ENCODE results near the gene SEC61G.

SEC61G gene

DNA sequence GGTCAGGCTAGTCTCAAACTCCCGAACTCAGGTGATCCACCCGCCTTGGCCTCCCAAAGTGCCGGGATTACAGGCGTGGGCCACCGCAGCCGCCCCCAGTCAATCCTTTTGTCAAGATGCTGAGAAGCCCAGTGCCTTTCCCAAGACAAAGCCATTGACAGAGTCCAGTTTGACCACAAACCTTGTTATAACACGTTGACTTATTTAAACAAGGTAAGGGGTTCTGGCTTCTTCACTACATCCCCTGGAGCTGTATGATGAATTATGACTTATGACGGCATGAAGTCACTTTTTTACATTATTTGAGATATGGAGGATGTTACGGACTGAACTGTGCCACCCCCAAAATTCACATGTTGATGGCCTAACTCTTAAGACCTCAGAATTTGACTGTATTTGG is 5.8 kb upstream of the SEC61G start:
- DNase-seq (ENCODE audit: low read depth), result no peak

DNA sequence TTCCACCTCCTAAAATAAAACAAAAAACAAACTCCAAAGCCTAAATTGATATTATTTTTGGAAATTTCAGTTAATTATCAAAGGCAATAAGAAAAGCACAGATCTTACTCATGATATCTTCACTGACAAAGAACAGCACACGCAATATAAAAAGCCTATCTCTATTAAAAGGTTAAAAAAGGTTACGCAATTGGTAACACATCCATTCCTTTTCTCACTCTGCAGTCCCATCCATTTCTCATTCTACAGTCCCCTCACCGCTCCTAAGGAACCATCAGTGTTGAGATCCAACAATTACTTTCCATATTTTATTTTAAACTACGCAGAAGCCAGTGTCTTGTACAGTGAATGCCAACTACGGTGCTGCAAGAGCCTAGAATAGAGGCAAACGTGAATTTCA is 1.3 kb downstream of the SEC61G start:
- DNase-seq (ENCODE audit: low read depth), result no peak

DNA sequence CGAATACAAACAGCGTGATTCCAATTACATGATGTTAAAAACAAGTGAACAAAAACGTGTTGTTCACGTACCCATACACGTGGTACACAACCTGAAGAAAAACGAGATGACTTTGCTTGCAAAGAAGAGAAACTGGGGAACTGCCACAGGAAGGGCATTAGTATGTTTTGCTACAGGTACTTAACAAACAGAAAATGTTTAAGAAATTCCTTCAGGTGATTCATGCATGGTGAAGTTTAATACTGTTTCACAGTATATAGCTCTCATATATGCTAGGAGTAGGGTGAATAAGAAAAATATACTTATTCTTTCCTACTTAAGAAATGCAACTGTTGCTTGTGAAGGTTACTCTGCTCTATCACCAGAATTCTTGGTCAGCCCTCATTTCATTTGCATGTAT is 9.8 kb downstream of the SEC61G start:
- DNase-seq (ENCODE audit: low read depth), result no peak

DNA sequence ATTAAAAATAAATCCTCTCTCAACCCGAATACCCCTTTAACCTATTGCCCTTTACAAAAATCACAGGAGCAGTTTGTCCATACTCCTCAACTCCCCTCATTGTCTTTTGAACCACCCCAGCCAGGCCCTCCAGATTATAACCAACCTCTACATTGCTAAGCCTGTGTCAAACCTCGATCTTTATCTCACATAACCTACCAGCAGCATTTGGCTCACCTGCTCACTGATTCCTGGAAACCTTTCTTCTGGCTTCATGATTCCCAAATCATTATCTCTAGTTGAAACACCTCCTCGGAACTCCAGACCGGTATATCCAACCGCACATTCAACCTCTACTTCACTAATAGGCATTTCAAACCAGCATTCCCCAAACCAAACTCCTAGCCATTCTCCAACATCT is 11.8 kb downstream of the SEC61G start:
- DNase-seq (ENCODE audit: low read depth), result no peak

DNA sequence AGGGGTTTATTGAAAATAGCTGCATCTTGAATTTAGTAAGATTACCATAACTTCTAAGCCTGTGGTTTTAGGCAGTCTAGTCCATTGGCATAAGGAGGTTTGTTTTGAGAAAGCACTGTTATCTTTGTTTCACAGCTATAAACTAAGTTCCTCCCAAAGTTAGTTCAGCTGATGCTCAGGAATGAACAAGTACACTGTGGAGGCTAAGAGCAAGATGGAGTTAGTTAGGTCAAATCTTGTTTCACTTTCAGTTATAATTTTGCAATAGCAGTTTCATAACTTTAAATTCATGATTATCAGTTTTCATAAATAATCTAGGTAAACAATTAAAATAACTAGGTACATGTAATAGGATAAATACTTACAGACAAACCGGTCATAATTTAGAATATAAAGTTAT is 15.4 kb downstream of the SEC61G start:
- DNase-seq (ENCODE audit: low read depth), result no peak

DNA sequence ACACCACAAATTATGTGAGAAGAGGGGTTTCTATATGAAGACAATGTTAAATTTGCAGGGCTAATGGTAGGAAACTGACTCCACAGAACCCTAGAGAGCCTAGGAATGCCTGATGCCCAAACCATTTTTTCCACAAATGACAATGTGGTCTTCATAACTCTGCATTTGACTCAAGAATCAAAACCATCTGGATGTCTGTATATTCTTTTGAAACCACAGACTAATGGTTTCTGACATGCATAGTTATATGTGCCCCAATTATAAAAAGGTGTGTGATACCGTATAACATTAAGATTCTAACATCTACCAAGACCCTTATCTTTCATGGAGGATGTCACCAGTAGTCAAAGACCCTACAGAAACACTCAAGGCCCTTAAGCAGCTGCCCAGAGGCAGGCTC is 20.3 kb downstream of the SEC61G start:
- DNase-seq (ENCODE audit: low read depth), result no peak

DNA sequence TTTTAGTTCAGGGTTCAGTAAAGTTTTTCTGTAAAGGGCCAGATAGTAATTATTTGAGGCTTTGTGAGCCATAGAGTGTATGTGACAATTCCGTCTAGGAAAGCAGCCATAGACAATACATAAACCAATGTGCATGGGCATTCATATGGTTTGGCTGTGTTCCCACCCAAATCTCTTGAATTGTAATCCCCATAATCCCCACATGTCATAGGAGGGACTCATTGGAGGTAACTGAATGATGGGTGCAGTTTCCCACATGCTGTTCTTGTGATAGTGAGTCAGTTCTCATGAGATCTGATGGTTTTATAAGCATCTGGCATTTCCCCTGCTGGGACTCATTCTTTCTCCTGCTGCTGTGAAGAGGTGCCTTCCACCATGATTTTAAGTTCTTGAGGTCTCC is 29.9 kb downstream of the SEC61G start:
- no peak for DNase-seq (ENCODE audit: low read depth)

DNA sequence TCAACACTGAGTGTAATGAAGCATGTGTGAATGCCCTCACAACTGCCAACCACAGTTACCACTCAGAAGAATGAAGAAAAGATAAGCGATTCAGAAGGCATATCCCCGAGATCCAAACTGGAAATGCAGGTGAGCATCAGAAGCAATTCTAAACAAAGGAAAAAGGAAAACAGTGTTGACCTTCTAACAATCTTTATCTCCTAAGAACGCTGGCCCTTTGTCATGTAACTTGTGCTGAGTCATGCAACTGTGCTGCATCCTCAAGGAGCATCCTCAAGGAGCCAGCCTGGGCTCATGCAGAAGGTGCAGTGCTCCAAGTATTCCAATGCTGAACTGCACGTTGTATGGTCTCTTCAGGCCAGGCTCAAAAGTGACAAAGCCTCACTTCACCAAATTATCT is 30.6 kb downstream of the SEC61G start:
- no peak for DNase-seq (ENCODE audit: low read depth)

DNA sequence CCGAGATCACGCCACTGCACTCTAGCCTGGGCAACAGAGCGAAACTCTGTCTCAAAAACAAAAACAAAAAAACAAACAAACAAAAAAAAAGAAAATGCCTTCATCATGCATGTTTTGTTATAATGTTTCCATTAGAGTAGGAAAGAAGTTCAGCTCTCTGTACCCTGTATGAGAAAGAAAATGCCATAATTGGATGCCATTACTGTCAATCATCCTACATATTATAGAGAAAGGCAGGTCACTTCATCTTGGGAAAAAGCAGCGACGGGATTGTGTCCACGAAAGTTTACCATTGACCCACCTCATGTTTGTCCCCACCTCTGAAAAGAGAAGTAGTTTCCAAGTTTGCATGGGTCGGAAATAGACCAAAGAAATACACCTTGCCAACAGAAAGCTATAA is 33.8 kb downstream of the SEC61G start:
- no peak for DNase-seq (ENCODE audit: low read depth)

DNA sequence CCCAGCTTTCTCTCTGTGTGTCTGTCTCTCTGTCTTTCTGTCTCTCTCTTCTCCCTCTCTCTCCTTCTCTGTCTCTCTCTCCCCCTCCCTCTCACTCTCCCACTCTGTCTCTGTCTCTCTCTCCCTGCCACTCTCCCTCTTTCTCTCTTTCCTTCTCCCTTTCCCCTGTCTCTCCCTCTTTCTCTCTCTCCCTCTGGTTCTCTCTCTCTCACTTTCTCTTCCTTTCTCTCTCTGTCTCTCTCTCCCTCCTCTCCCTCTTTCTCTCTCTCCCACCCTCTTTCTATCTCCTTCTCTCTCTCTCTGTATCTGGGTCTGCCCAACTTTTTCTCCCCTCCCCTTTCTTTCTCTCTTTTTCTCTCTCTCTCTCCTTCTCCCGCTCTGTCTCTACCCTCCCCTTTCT is 36.5 kb downstream of the SEC61G start:
- no peak for DNase-seq (ENCODE audit: low read depth)

DNA sequence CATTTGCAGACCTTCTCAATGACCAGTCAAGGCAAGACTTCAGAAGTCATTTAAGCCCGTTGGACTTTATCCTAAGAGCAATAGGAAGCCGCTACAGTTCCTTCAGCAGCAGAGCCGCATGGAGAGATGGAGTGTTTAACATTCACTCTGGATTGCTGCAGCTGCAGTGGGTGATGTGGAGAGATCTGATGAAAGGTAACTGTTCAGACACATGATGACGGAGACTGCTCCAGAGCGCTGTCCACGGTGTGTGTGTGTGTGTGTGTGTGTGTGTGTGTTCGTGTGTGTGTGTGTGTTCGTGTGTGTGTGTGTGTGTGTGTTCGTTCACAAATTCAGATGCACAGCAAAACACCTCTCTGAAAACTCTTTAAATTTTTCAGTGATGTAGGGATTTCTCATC is 37.0 kb downstream of the SEC61G start:
- no peak for DNase-seq (ENCODE audit: low read depth)

DNA sequence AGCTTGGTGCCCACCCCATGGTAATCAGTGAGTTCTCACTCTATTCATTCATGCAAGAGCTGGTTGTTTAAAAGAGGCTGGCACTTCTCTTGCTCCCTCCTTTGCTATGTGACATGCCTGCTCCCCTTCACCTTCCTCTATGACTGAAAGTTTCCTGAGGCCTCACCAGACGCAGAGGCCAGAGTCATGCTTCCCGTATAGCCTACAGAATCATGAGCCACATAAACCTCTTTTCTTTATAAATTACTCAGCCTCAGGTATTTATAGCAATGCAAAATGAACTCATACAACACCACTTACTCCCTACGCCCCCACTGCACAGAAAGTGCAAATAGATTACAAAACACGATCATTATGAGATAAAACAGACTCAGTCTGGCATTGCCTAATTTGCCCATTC is 39.0 kb downstream of the SEC61G start:
- no peak for DNase-seq (ENCODE audit: low read depth)

DNA sequence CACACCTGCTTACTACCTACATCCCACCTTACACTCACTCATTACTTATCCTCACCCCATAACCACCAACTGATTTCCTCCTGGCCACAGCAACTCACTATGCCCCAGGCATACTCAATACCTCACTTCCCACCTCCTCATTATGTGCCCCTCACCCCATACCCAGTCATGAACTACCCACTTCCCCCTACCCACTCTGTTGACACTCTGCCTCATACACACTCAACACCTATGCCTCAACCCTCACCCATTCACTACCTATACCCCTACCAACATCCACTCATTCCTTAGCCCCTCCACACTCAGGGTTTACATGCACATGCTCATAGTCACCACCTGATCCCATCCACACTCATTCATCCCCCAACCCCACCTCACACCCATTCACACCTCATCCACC is 39.6 kb downstream of the SEC61G start:
- DNase-seq (ENCODE audit: low read depth), result no peak

DNA sequence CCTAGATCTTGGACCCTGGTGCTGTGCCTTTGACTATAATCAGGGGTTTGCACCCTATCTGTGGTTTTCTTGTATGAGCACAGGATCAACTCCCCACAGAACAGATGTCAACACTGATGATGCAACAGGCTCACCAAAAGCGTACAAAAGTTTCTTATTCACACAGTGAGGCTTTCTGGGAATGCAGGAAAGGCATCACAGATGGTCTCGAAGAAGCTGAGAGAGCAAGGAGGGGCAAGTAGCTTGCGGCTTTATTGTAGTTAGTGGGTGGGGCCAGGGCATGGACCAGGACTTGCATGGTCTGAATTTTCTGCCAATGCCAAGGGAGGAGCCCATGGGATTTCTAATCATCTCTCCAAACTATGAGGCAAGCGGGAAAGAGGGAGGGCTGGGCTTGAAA is 46.2 kb downstream of the SEC61G start:
- DNase-seq (ENCODE audit: low read depth), result no peak

DNA sequence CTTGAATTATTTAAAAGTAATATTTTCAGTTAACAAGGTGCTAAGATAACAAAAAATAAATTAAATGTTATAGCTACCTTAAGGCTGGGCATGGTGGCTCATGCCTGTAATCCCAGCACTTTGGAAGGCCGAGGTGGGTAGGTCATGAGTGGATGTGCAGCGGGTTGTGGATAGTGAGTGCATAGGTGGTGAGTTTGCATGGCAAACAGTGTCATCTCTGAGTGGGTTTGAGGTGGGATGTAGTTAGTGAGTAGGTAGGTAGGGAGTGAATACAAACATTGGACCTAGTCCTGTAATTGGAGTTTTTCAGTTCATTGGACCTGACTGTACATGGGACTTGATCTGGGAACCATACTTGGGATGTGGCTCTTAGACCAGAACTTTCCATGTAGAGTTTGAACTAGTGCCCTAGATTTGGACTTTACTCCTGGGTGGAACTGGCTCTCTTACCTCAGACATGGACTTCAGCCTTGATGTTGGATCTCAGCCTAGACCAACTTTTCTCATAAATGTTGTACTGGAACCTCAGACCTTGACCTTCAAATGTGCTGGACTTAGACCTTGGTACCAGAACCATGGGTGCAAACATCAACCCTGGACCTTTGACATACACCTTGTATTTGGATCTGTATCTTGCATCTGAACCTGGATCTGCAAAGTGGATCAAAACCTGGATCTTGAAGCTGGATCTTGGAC is 47.0 kb downstream of the SEC61G start:
- DNase-seq (ENCODE audit: low read depth), result no peak

DNA sequence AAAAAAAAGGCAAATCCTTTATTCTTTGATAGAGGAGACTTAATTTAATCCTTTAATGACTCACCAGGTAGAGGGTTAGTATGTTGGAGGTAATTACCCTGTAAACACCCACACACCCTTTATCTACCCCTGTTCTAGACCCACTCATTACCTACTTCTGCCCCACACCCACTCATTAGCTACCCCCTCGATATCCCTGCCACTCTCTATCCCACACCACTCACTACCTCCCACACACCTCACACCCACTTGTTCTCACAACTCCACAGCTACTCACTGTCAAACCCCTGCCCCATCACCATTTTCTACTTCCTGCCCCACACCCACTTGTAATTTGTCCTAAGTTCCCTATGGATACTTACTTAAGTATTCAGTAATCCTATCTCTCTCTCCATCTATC is 49.7 kb downstream of the SEC61G start:
- no peak for DNase-seq (ENCODE audit: low read depth)

DNA sequence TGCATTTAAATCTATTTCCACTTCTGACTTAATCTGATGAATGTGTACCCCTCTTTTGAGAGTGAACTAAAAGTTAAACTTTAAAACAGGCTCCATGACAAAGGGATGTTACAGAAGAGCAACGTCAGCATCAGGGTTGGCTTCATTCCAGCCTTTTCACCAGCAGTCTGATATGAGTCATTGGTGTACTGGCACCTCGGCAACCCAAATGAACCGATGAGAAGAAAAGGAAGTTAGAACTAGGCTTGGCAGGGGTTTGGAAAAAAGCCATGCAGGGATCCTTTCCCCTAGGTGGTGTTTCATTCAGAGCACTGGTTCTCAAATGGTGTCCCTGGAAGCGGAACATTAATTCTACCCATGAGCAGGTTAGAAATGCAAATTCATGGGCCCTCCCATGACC is 53.6 kb downstream of the SEC61G start:
- no peak for DNase-seq (ENCODE audit: low read depth)

DNA sequence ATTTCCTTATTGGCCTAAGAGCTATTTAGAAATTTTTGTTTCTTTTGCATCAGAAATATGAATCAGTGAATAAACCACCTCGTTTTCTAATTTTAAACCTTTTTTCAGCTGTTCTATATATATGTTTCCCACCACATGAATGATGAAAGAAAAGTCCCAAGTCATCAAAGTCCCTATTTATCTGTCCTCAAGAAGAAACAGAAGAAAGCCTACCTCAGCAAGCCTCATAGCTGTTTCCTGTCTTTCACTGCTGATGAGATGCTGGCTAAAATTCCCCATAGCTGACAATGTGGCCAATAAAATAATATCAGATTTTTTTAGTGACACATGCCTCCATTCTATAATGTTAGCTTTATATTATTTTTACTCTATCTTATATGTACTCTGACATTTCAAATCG is 54.2 kb downstream of the SEC61G start:
- DNase-seq (ENCODE audit: low read depth), result no peak
